K562 (cell line): ENCODE data around the gene RITA1. TPM values are rescaled to one million over a fixed set of nuclear protein-coding genes. Genes with fewer than 3 reads are reported as not detected.

Source experiments
- ATF4 ChIP-seq: fragments of 450-650 bp; formaldehyde crosslinking; IDR thresholded peaks from 2 replicates; pipeline ENCODE4 v1.4.0; 2022; ENCODE audit warnings: mild to moderate bottlenecking, moderate library complexity
- GABPB1 ChIP-seq: sonication (generic); formaldehyde crosslinking; IDR thresholded peaks from 2 replicates; pipeline ENCODE4 v1.8.0; 2022; ENCODE audit warnings: mild to moderate bottlenecking, missing genetic modification reagents
- GMEB1 ChIP-seq: fragments of 250-450 bp; sonication (Bioruptor Pico); IDR thresholded peaks from 2 replicates; pipeline ENCODE4 v1.4.0; 2020; ENCODE audit warnings: mild to moderate bottlenecking
- HMG20B ChIP-seq: fragments of 250-450 bp; sonication (Bioruptor Pico); IDR thresholded peaks from 2 replicates; pipeline ENCODE4 v1.5.0; 2021; ENCODE audit warnings: mild to moderate bottlenecking
- MTA2 ChIP-seq: fragments of 450-650 bp; IDR thresholded peaks from 2 replicates; pipeline ENCODE4 v1.6.1; 2016; ENCODE audit warnings: low read depth
- NCOA2 ChIP-seq, 2 experiments: fragments of 450-650 bp; IDR thresholded peaks; 2 replicates each; pipeline ENCODE4 v1.6.1; 2018; ENCODE audit warnings: mild to moderate bottlenecking in 2 of 2, moderate library complexity in 1 of 2; ENCODE audit not compliant: partially characterized antibody in 2 of 2
- NFYB ChIP-seq: IDR thresholded peaks from 2 replicates; pipeline ENCODE4 v1.6.1; 2011; ENCODE audit warnings: mild to moderate bottlenecking, moderate library complexity; ENCODE audit not compliant: insufficient read length; ENCODE audit errors: extremely low read depth
- ZNF551 ChIP-seq: fragments of 250-450 bp; sonication (Bioruptor Pico); IDR thresholded peaks from 2 replicates; pipeline ENCODE4 v1.5.0; 2021; ENCODE audit warnings: mild to moderate bottlenecking, moderate library complexity
- polyA plus RNA-seq, 8 experiments: library from polyadenylated mRNA; depleted of rRNA in 4 of 8; stranded (reverse) in 5 of 8; unstranded in 3 of 8; fragments of >200 nt; fragmentation: Nextera tagmentation in 2 of 8; fragmentation: Illumina TruSeq in 1 of 8; extraction: Ambion mirVana in 2 of 8; extraction: Trizol in 1 of 8; gene quantifications; 2 replicates each; pipeline versions ENCODE4 v1.2.1 to v1.2.3, GENCODE V29; 2011 to 2014; ENCODE audit warnings: inconsistent platforms in 1 of 8, missing spikeins in 1 of 8
- total RNA-seq, 7 experiments: library from RNA; depleted of rRNA in 6 of 7; stranded (reverse); fragments of >200 nt in 6 of 7; fragmentation: Illumina TruSeq in 2 of 7; extraction: Trizol in 2 of 7; gene quantifications; 2 replicates each; pipeline versions ENCODE4 v1.2.1 to v1.2.3, GENCODE V29; 2011 to 2021; ENCODE audit warnings: low replicate concordance in 1 of 7
- TF ChIP-seq, protein P1 (sequence below): fragments of 450-650 bp; IDR thresholded peaks from 2 replicates; pipeline ENCODE4 v1.6.1; 2018; ENCODE audit not compliant: partially characterized antibody
- TF ChIP-seq, protein P2 (sequence below): fragments of 450-650 bp; IDR thresholded peaks from 2 replicates; pipeline ENCODE4 v1.6.1; 2017; ENCODE audit warnings: antibody characterized with exemption, mild to moderate bottlenecking
- TF ChIP-seq, protein P3 (sequence below): fragments of 250-450 bp; sonication (Bioruptor Pico); IDR thresholded peaks from 2 replicates; pipeline ENCODE4 v1.5.0; 2021; ENCODE audit warnings: mild to moderate bottlenecking, borderline replicate concordance

The RITA1 gene
- total and polyA plus RNA-seq, 9 of the 15 experiments (the other 6 are each of a cell fraction or from before 2014, with no cell fraction given): 2.8 to 40.4 (median 18.0) TPM

GRCh38 chr12:113214895-113215400, 29.4 kb downstream of the RITA1 start (continued):
- TF ChIP-seq ATF4 (no peak), ZNF551 (no peak), MTA2 (no peak), GMEB1 (CRISPR knock-in tag) (no peak), NCOA2 (IDR thresholded peaks at IDR 0.05; ENCODE audit: partially characterized antibody in 2 of 2) (no peak), NFYB (no peak), HMG20B (CRISPR knock-in tag) (no peak), GABPB1 (CRISPR knock-in tag) (peak; percentile 63)
- TF ChIP-seq, protein P1, sequence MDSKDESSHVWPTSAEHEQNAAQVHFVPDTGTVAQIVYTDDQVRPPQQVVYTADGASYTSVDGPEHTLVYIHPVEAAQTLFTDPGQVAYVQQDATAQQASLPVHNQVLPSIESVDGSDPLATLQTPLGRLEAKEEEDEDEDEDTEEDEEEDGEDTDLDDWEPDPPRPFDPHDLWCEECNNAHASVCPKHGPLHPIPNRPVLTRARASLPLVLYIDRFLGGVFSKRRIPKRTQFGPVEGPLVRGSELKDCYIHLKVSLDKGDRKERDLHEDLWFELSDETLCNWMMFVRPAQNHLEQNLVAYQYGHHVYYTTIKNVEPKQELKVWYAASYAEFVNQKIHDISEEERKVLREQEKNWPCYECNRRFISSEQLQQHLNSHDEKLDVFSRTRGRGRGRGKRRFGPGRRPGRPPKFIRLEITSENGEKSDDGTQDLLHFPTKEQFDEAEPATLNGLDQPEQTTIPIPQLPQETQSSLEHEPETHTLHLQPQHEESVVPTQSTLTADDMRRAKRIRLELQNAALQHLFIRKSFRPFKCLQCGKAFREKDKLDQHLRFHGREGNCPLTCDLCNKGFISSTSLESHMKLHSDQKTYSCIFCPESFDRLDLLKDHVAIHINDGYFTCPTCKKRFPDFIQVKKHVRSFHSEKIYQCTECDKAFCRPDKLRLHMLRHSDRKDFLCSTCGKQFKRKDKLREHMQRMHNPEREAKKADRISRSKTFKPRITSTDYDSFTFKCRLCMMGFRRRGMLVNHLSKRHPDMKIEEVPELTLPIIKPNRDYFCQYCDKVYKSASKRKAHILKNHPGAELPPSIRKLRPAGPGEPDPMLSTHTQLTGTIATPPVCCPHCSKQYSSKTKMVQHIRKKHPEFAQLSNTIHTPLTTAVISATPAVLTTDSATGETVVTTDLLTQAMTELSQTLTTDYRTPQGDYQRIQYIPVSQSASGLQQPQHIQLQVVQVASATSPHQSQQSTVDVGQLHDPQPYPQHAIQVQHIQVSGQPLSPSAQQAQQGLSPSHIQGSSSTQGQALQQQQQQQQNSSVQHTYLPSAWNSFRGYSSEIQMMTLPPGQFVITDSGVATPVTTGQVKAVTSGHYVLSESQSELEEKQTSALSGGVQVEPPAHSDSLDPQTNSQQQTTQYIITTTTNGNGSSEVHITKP: peak; percentile 62
- TF ChIP-seq, protein P2, sequence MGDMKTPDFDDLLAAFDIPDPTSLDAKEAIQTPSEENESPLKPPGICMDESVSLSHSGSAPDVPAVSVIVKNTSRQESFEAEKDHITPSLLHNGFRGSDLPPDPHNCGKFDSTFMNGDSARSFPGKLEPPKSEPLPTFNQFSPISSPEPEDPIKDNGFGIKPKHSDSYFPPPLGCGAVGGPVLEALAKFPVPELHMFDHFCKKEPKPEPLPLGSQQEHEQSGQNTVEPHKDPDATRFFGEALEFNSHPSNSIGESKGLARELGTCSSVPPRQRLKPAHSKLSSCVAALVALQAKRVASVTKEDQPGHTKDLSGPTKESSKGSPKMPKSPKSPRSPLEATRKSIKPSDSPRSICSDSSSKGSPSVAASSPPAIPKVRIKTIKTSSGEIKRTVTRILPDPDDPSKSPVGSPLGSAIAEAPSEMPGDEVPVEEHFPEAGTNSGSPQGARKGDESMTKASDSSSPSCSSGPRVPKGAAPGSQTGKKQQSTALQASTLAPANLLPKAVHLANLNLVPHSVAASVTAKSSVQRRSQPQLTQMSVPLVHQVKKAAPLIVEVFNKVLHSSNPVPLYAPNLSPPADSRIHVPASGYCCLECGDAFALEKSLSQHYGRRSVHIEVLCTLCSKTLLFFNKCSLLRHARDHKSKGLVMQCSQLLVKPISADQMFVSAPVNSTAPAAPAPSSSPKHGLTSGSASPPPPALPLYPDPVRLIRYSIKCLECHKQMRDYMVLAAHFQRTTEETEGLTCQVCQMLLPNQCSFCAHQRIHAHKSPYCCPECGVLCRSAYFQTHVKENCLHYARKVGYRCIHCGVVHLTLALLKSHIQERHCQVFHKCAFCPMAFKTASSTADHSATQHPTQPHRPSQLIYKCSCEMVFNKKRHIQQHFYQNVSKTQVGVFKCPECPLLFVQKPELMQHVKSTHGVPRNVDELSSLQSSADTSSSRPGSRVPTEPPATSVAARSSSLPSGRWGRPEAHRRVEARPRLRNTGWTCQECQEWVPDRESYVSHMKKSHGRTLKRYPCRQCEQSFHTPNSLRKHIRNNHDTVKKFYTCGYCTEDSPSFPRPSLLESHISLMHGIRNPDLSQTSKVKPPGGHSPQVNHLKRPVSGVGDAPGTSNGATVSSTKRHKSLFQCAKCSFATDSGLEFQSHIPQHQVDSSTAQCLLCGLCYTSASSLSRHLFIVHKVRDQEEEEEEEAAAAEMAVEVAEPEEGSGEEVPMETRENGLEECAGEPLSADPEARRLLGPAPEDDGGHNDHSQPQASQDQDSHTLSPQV: no peak
- TF ChIP-seq, protein P3, sequence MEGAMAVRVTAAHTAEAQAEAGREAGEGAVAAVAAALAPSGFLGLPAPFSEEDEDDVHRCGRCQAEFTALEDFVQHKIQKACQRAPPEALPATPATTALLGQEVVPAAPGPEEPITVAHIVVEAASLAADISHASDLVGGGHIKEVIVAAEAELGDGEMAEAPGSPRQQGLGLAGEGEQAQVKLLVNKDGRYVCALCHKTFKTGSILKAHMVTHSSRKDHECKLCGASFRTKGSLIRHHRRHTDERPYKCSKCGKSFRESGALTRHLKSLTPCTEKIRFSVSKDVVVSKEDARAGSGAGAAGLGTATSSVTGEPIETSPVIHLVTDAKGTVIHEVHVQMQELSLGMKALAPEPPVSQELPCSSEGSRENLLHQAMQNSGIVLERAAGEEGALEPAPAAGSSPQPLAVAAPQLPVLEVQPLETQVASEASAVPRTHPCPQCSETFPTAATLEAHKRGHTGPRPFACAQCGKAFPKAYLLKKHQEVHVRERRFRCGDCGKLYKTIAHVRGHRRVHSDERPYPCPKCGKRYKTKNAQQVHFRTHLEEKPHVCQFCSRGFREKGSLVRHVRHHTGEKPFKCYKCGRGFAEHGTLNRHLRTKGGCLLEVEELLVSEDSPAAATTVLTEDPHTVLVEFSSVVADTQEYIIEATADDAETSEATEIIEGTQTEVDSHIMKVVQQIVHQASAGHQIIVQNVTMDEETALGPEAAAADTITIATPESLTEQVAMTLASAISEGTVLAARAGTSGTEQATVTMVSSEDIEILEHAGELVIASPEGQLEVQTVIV (CRISPR knock-in tag): no peak
